Esophagus muscularis mucosa (tissue), 4 donors: ENCODE measurements around the gene GPBAR1. TPM values are rescaled to one million over a fixed set of nuclear protein-coding genes. Genes with fewer than 3 reads are reported as not detected.

Experiments used
- DNase-seq: peaks from one replicate; pipeline ENCODE4 v3.0.0-alpha.2; 2017; ENCODE audit errors: extremely low spot score
- H3K27ac ChIP-seq, 4 donors: fragments of 200-600 bp; sonication (generic); replicated peaks in 1 of 4; 1 replicate in 3 of 4; 2 replicates in 1 of 4; pipeline ENCODE4 v1.5.1; 2016 to 2019; ENCODE audit warnings: mild to moderate bottlenecking in 1 of 4
- H3K27me3 ChIP-seq, 4 donors: fragments of 200-600 bp; sonication (generic); one replicate each; pipeline versions ENCODE4 v1.5.1 to v1.6.0; 2016 to 2019
- H3K36me3 ChIP-seq, 4 donors: fragments of 200-600 bp; sonication (generic); one replicate each; pipeline ENCODE4 v1.5.1; 2016 to 2019
- H3K4me1 ChIP-seq, 4 donors: fragments of 200-600 bp; sonication (generic); one replicate each; pipeline ENCODE4 v1.5.1; 2016 to 2019
- H3K4me3 ChIP-seq, 4 donors: fragments of 200-600 bp; sonication (generic); 1 replicate in 2 of 4; 2 replicates in 2 of 4; pipeline ENCODE4 v1.5.1; 2016 to 2019; ENCODE audit warnings: mild to moderate bottlenecking in 4 of 4, moderate library complexity in 1 of 4
- H3K9me3 ChIP-seq, 4 donors: fragments of 200-600 bp; sonication (generic); 1 replicate in 3 of 4; 2 replicates in 1 of 4; pipeline ENCODE4 v1.5.1; 2016 to 2019
- CTCF ChIP-seq, 3 experiments: fragments of 200-600 bp in 2 of 3; fragments of 450-650 bp in 1 of 3; sonication (generic) in 2 of 3; IDR thresholded peaks; one replicate each; pipeline ENCODE4 v1.5.1; 2017 to 2019; ENCODE audit warnings: antibody characterized with exemption in 3 of 3, mild to moderate bottlenecking in 2 of 3, moderate library complexity in 1 of 3
- EP300 ChIP-seq: sonication (generic); formaldehyde crosslinking; IDR thresholded peaks from one replicate; pipeline ENCODE4 v1.6.1; 2017; ENCODE audit warnings: antibody characterized with exemption
- POLR2A ChIP-seq: fragments of 450-650 bp; IDR thresholded peaks from one replicate; pipeline ENCODE4 v1.6.1; 2017; ENCODE audit warnings: antibody characterized with exemption, moderate library complexity, mild to moderate bottlenecking, low read depth
- POLR2AphosphoS5 ChIP-seq, 2 donors: sonication (generic); formaldehyde crosslinking; IDR thresholded peaks; one replicate each; pipeline ENCODE4 v1.6.1; 2017; ENCODE audit warnings: antibody characterized with exemption in 2 of 2
- WGBS: methylation state at CpG from one replicate; pipeline ENCODE4 v1.1.5; 2018; 5-methylcytosine and 5-hydroxymethylcytosine counted together
- intact Hi-C: fragments of 100-400 bp; cut with DNase I; formaldehyde crosslinking; loops from one replicate; pipeline ENCODE4 v1.15.1; 2023
- total RNA-seq, 4 donors: library from RNA; depleted of rRNA; stranded (reverse); fragments of >200 nt; gene quantifications; one replicate each; pipeline versions ENCODE4 v1.1.0 to v1.2.1, GENCODE V29; 2016

Gene GPBAR1
- total RNA-seq, 4 donors from 2014 or later, result 0.42 to 4.5 (median 3.9) TPM

- intact Hi-C loops, result loop anchor here (5.0 kb wide), 1 partner anchor 44 kb away; the partner anchor contains the start of gene ARPC2
- H3K36me3 ChIP-seq, result peaks cover 24 to 48% (median 42%) of the 10 kb centered on the region in 4 donors
- TF ChIP-seq POLR2A (no peak), POLR2AphosphoS5 (IDR thresholded peaks at IDR 0.05) (no peak), CTCF (IDR thresholded peaks at IDR 0.05) (no peak), EP300 (no peak)
- WGBS, result 59% methylated on average over 8 of the region's 8 CpGs
- peak overlapping the region; percentile 70 to 89 (median 82) for H3K27ac ChIP-seq
- no peaks in the 10 kb centered on the region for H3K27me3 ChIP-seq
- H3K4me1 ChIP-seq, result peaks cover 62 to 75% (median 69%) of the 10 kb centered on the region in 4 donors
- H3K9me3 ChIP-seq, result no peaks in the 10 kb centered on the region
- peak overlapping the region in 1 of 4 donors; percentile 14 for H3K4me3 ChIP-seq
- no peak for DNase-seq
These were observed 815 bp downstream of the GPBAR1 start for GRCh38 chr2:218261423-218262236.

- Histone ChIP-seq H3K27ac (peak overlapping the region; percentile 22 to 89 (median 76)), H3K36me3 (peaks cover 24 to 48% (median 46%) of the 10 kb centered on the region in 4 donors), H3K27me3 (no peaks in the 10 kb centered on the region), H3K9me3 (no peaks in the 10 kb centered on the region), H3K4me1 (peaks cover 60 to 75% (median 65%) of the 10 kb centered on the region in 4 donors), H3K4me3 (no peak overlapping the region)
- 74% methylated on average over 6 of the region's 6 CpGs for WGBS
- intact Hi-C loops, result loop anchor here (5.0 kb wide), 1 partner anchor 45 kb away; the partner anchor contains the start of gene ARPC2
- no peak for TF ChIP-seq POLR2AphosphoS5 (IDR thresholded peaks at IDR 0.05)
- DNase-seq, result no peak
These were observed 1.4 kb downstream of the GPBAR1 start for GRCh38 chr2:218262237-218262600.

- intact Hi-C loops, result loop anchor here (5.0 kb wide), 1 partner anchor 46 kb away; the partner anchor contains the start of gene ARPC2
- WGBS, result 87% methylated on average over 17 of the region's 39 CpGs
- peak overlapping the region in 1 of 4 donors; percentile 22 for H3K27ac ChIP-seq
These were observed 2.1 kb downstream of the GPBAR1 start for GRCh38 chr2:218262631-218263586.

GRCh38 chr2:218263817-218264641 is 3.2 kb downstream of the GPBAR1 start:
- WGBS, result 82% methylated on average over 17 of the region's 17 CpGs
- TF ChIP-seq EP300 (no peak), POLR2A (no peak), CTCF (IDR thresholded peaks at IDR 0.05) (no peak), POLR2AphosphoS5 (IDR thresholded peaks at IDR 0.05) (no peak)
- peaks cover 56 to 73% (median 65%) of the 10 kb centered on the region in 4 donors for H3K4me1 ChIP-seq
- no peak for DNase-seq
- no peaks in the 10 kb centered on the region for H3K27me3 ChIP-seq
- no peak overlapping the region for H3K4me3 ChIP-seq
- no peak overlapping the region for H3K27ac ChIP-seq
- intact Hi-C loops, result loop anchor here (5.0 kb wide), 1 partner anchor 47 kb away; the partner anchor contains the start of gene ARPC2
- H3K9me3 ChIP-seq, result no peaks in the 10 kb centered on the region
- H3K36me3 ChIP-seq, result peaks cover 24 to 61% (median 54%) of the 10 kb centered on the region in 4 donors

More at GRCh38 chr2:218262631-218263586, 2.1 kb downstream of the GPBAR1 start:
- Histone ChIP-seq H3K4me1 (peaks cover 56 to 73% (median 64%) of the 10 kb centered on the region in 4 donors), H3K4me3 (no peak overlapping the region), H3K27me3 (no peaks in the 10 kb centered on the region), H3K36me3 (peaks cover 24 to 55% (median 52%) of the 10 kb centered on the region in 4 donors), H3K9me3 (no peaks in the 10 kb centered on the region)
- TF ChIP-seq EP300, result no peak
- no peak for TF ChIP-seq POLR2AphosphoS5 (IDR thresholded peaks at IDR 0.05)
- TF ChIP-seq CTCF (IDR thresholded peaks at IDR 0.05), result no peak
- TF ChIP-seq POLR2A, result no peak
- DNase-seq, result no peak
